Keratinocyte (primary cell): Measurements from ENCODE around the gene DEF6. TPM values are rescaled to one million over a fixed set of nuclear protein-coding genes. Genes with fewer than 3 reads are reported as not detected.

Experiments used
- DNase-seq: peaks from one replicate; pipeline ENCODE4 v3.0.0-alpha.2; 2011; ENCODE audit warnings: low read depth, missing footprints, low spot score
- FAIRE-seq: peaks from 2 replicates; lab custom pipeline; 2011; peaks lifted over from hg19 to GRCh38; lab: Jason Lieb, UNC
- H2AFZ ChIP-seq: 2 replicates; pipeline ENCODE4 v1.6.0; 2012; ENCODE audit warnings: low read length, control low read depth, inconsistent platforms; ENCODE audit not compliant: control insufficient read depth
- H3K27ac ChIP-seq: 2 replicates; pipeline ENCODE4 v1.5.1; 2011; ENCODE audit warnings: low read length; ENCODE audit not compliant: control insufficient read depth, insufficient read depth
- H3K27me3 ChIP-seq: 3 replicates; pipeline ENCODE4 v1.6.0; 2011; ENCODE audit warnings: low read length; ENCODE audit not compliant: control insufficient read depth, insufficient read depth; ENCODE audit errors: extremely low read depth
- H3K36me3 ChIP-seq, 2 experiments: 2 replicates in 1 of 2; 3 replicates in 1 of 2; pipeline ENCODE4 v1.5.1; 2011; ENCODE audit warnings: low read length in 2 of 2, mild to moderate bottlenecking in 1 of 2; ENCODE audit not compliant: control insufficient read depth in 2 of 2, insufficient read depth in 2 of 2; ENCODE audit errors: extremely low read depth in 1 of 2
- H3K4me1 ChIP-seq: 3 replicates; pipeline ENCODE4 v1.5.1; 2011; ENCODE audit warnings: low read length; ENCODE audit not compliant: control insufficient read depth, insufficient read depth; ENCODE audit errors: extremely low read depth
- H3K4me2 ChIP-seq: 3 replicates; pipeline ENCODE4 v1.6.0; 2011; ENCODE audit warnings: low read depth, low read length; ENCODE audit not compliant: control insufficient read depth, insufficient read depth; ENCODE audit errors: extremely low read depth
- H3K4me3 ChIP-seq, 3 experiments: fragments of 200-600 bp in 1 of 3; sonication (generic) in 1 of 3; 2 replicates in 2 of 3; 3 replicates in 1 of 3; pipeline ENCODE4 v1.5.1; 2011 to 2016; ENCODE audit warnings: low read length in 3 of 3, mild to moderate bottlenecking in 3 of 3, control low read depth in 2 of 3, inconsistent platforms in 1 of 3, low read depth in 1 of 3, mixed read lengths in 1 of 3, mixed run types in 1 of 3, moderate library complexity in 1 of 3; ENCODE audit not compliant: control insufficient read depth in 2 of 3, insufficient read depth in 2 of 3; ENCODE audit errors: extremely low read depth in 1 of 3
- H3K79me2 ChIP-seq: 2 replicates; pipeline ENCODE4 v1.6.0; 2012; ENCODE audit warnings: low read length; ENCODE audit not compliant: control insufficient read depth, insufficient read depth
- H3K9ac ChIP-seq: 3 replicates; pipeline ENCODE4 v1.6.0; 2011; ENCODE audit warnings: low read length; ENCODE audit not compliant: control insufficient read depth, insufficient read depth; ENCODE audit errors: extremely low read depth
- H3K9me1 ChIP-seq: 3 replicates; pipeline ENCODE4 v1.6.0; 2011; ENCODE audit warnings: low read length; ENCODE audit not compliant: control insufficient read depth, insufficient read depth; ENCODE audit errors: extremely low read depth
- H3K9me3 ChIP-seq: 2 replicates; pipeline ENCODE4 v1.5.1; 2012; ENCODE audit warnings: low read depth, low read length; ENCODE audit not compliant: control insufficient read depth
- H4K20me1 ChIP-seq: 3 replicates; pipeline ENCODE4 v1.6.0; 2011; ENCODE audit warnings: low read length; ENCODE audit not compliant: control insufficient read depth, insufficient read depth; ENCODE audit errors: extremely low read depth
- CTCF ChIP-seq, 3 experiments: IDR thresholded peaks in 1 of 3; conservative IDR thresholded peaks in 1 of 3; optimal IDR thresholded peaks in 1 of 3; 2 replicates in 2 of 3; 3 replicates in 1 of 3; pipeline versions ENCODE3 to v1.5.1; 2011; ENCODE audit warnings: low read length in 3 of 3, mild to moderate bottlenecking in 3 of 3, moderate library complexity in 2 of 3, control low read depth in 1 of 3, inconsistent platforms in 1 of 3; ENCODE audit not compliant: insufficient read depth in 2 of 3; ENCODE audit errors: extremely low read depth in 1 of 3
- EZH2 ChIP-seq: IDR thresholded peaks from one replicate; pipeline ENCODE4 v1.6.1; 2012; ENCODE audit warnings: inconsistent platforms, mild to moderate bottlenecking, low read length, moderate library complexity
- dilution Hi-C: fragments of 300-500 bp; cut with MboI; formaldehyde crosslinking; loops from one replicate; pipeline ENCODE4 v1.7.0; 2020; ENCODE audit warnings: low sequenced_read_pairs; ENCODE audit not compliant: extremely low pct_ligation_motif_present
- polyA plus RNA-seq, 5 experiments: library from polyadenylated mRNA; depleted of rRNA in 3 of 5; stranded (reverse) in 3 of 5; stranded (forward) in 1 of 5; unstranded in 1 of 5; fragments of >200 nt; gene quantifications; 1 replicate in 1 of 5; 2 replicates in 3 of 5; 3 replicates in 1 of 5; pipeline versions ENCODE4 v1.2.1 to v1.2.3, GENCODE V29; 2011 to 2012; ENCODE audit warnings: missing spikeins in 2 of 5, low read depth in 1 of 5, low replicate concordance in 1 of 5

Gene DEF6
- polyA plus RNA-seq, 1 donor (not counting 4 experiments of a cell fraction or from before 2014, with no cell fraction given), result 17.3 TPM

GRCh38 chr6:35295036-35295435 lies 2.6 kb upstream of the DEF6 start:
- Histone ChIP-seq H3K9me1 (no peaks in the 10 kb centered on the region), H3K9me3 (no peaks in the 10 kb centered on the region), H3K4me2 (no peak overlapping the region), H3K4me1 (peaks cover 31% of the 10 kb centered on the region), H3K79me2 (peaks cover 17% of the 10 kb centered on the region), H4K20me1 (no peaks in the 10 kb centered on the region), H3K27me3 (no peaks in the 10 kb centered on the region), H3K27ac (no peak overlapping the region), H3K36me3 (peaks cover 11 to 13% of the 10 kb centered on the region in 2 experiments), H3K9ac (no peak overlapping the region), H2AFZ (no peak overlapping the region), H3K4me3 (no peak overlapping the region)
- dilution Hi-C loops, result no loop called here
- FAIRE-seq (no peak), DNase-seq (no peak)
- TF ChIP-seq EZH2 (no peak), CTCF (optimal IDR thresholded peaks at IDR 0.05 in 1 of 3, IDR thresholded peaks at IDR 0.05 in 1 of 3, conservative IDR thresholded peaks at IDR 0.05 in 1 of 3; ENCODE audit: extremely low read depth in 1 of 3, insufficient read depth in 2 of 3, low read length in 3 of 3) (no peak)

GRCh38 chr6:35295521-35296315 lies 1.9 kb upstream of the DEF6 start:
- Histone ChIP-seq H3K79me2 (peaks cover 21% of the 10 kb centered on the region), H2AFZ (no peak overlapping the region), H3K4me3 (no peak overlapping the region), H3K36me3 (peaks cover 10 to 14% of the 10 kb centered on the region in 2 experiments), H3K4me1 (peaks cover 32% of the 10 kb centered on the region), H3K9ac (no peak overlapping the region), H3K9me1 (no peaks in the 10 kb centered on the region), H3K27me3 (no peaks in the 10 kb centered on the region), H4K20me1 (no peaks in the 10 kb centered on the region), H3K9me3 (no peaks in the 10 kb centered on the region), H3K27ac (no peak overlapping the region), H3K4me2 (no peak overlapping the region)
- no peak for FAIRE-seq
- TF ChIP-seq EZH2 (no peak), CTCF (optimal IDR thresholded peaks at IDR 0.05 in 1 of 3, IDR thresholded peaks at IDR 0.05 in 1 of 3, conservative IDR thresholded peaks at IDR 0.05 in 1 of 3; ENCODE audit: extremely low read depth in 1 of 3, insufficient read depth in 2 of 3, low read length in 3 of 3) (no peak)
- dilution Hi-C loops, result no loop called here
- no peak for DNase-seq
